Mucosa of rectum (tissue), 2 donors: ENCODE measurements around the gene ECI2.

Experiments
- H3K27ac ChIP-seq, 2 donors: one replicate each; pipeline ENCODE4 v1.7.0; 2013; ENCODE audit warnings: inconsistent platforms in 2 of 2, low read depth in 2 of 2, low read length in 2 of 2
- H3K27me3 ChIP-seq, 2 donors: one replicate each; pipeline ENCODE4 v1.7.0; 2013; ENCODE audit warnings: low read length in 2 of 2; ENCODE audit not compliant: control insufficient read depth in 2 of 2, insufficient read depth in 2 of 2
- H3K36me3 ChIP-seq, 2 donors: one replicate each; pipeline ENCODE4 v1.7.0; 2013; ENCODE audit warnings: low read length in 2 of 2; ENCODE audit not compliant: control insufficient read depth in 2 of 2, insufficient read depth in 2 of 2
- H3K4me1 ChIP-seq, 2 donors: one replicate each; pipeline ENCODE4 v1.7.0; 2013; ENCODE audit warnings: low read length in 2 of 2, mild to moderate bottlenecking in 1 of 2; ENCODE audit not compliant: control insufficient read depth in 2 of 2, insufficient read depth in 2 of 2
- H3K4me3 ChIP-seq, 2 donors: one replicate each; pipeline ENCODE4 v1.7.0; 2013; ENCODE audit warnings: low read length in 2 of 2
- H3K9ac ChIP-seq, 2 donors: one replicate each; pipeline ENCODE4 v1.7.0; 2013; ENCODE audit warnings: low read length in 2 of 2, low read depth in 1 of 2, mild to moderate bottlenecking in 1 of 2
- H3K9me3 ChIP-seq, 2 donors: one replicate each; pipeline ENCODE4 v1.7.0; 2013; ENCODE audit warnings: low read length in 2 of 2; ENCODE audit not compliant: control insufficient read depth in 2 of 2
- donor health status: healthy.
- donor health status: Normal muscosa, but diverticular disease.

The ECI2 gene

GRCh38 chr6:4085332-4085700, 50.1 kb downstream of the ECI2 start:
- peaks cover 2 to 8% of the 10 kb centered on the region in 2 donors for H3K4me1 ChIP-seq
- no peak overlapping the region for H3K9ac ChIP-seq
- no peak overlapping the region for H3K27ac ChIP-seq
- no peak overlapping the region for H3K4me3 ChIP-seq
- H3K27me3 ChIP-seq, result no peaks in the 10 kb centered on the region
- no peaks in the 10 kb centered on the region for H3K36me3 ChIP-seq
- no peaks in the 10 kb centered on the region for H3K9me3 ChIP-seq

- no peaks in the 10 kb centered on the region for H3K9me3 ChIP-seq
- H3K36me3 ChIP-seq, result no peaks in the 10 kb centered on the region
- H3K27ac ChIP-seq, result no peak overlapping the region
- H3K27me3 ChIP-seq, result no peaks in the 10 kb centered on the region
- peak overlapping the region in 1 of 2 donors; percentile 11 for H3K4me3 ChIP-seq
- H3K9ac ChIP-seq, result no peak overlapping the region
- peaks cover 2 to 8% of the 10 kb centered on the region in 2 donors for H3K4me1 ChIP-seq
Observed at GRCh38 chr6:4084444-4085331, 50.7 kb downstream of the ECI2 start.

- Histone ChIP-seq H3K4me1 (no peaks in the 10 kb centered on the region), H3K4me3 (no peak within 1 kb of the TSS), H3K27me3 (no peaks in the 10 kb centered on the region), H3K36me3 (no peaks in the 10 kb centered on the region), H3K9ac (no peak within 1 kb of the TSS), H3K9me3 (no peaks in the 10 kb centered on the region), H3K27ac (no peak within 1 kb of the TSS)
Observed at GRCh38 chr6:4078691-4079471, 56.5 kb downstream of the ECI2 start, which contains the start of gene FAM217A. FAM217A (minus strand) TSS chr6:4079137; CDS start chr6:4077414, 1,723 bp downstream.

- no peaks in the 10 kb centered on the region for H3K4me1 ChIP-seq
- no peaks in the 10 kb centered on the region for H3K36me3 ChIP-seq
- H3K27ac ChIP-seq, result no peak overlapping the region
- no peak overlapping the region for H3K9ac ChIP-seq
- no peak overlapping the region for H3K4me3 ChIP-seq
- no peaks in the 10 kb centered on the region for H3K9me3 ChIP-seq
- H3K27me3 ChIP-seq, result no peaks in the 10 kb centered on the region
Observed at GRCh38 chr6:4074478-4075235, 60.7 kb downstream of the ECI2 start.

GRCh38 chr6:4071330-4071729, 64.0 kb downstream of the ECI2 start:
- Histone ChIP-seq H3K4me3 (no peak overlapping the region), H3K9me3 (no peaks in the 10 kb centered on the region), H3K27me3 (no peaks in the 10 kb centered on the region), H3K36me3 (no peaks in the 10 kb centered on the region), H3K9ac (no peak overlapping the region), H3K27ac (no peak overlapping the region), H3K4me1 (peaks cover 0 to 3% of the 10 kb centered on the region in 2 donors)

GRCh38 chr6:4069199-4069598, 66.2 kb downstream of the ECI2 start:
- Histone ChIP-seq H3K27ac (no peak overlapping the region), H3K4me1 (peaks cover 0 to 3% of the 10 kb centered on the region in 2 donors), H3K9me3 (no peaks in the 10 kb centered on the region), H3K9ac (no peak overlapping the region), H3K4me3 (no peak overlapping the region), H3K27me3 (no peaks in the 10 kb centered on the region), H3K36me3 (peaks cover 5 to 12% of the 10 kb centered on the region in 2 donors)

- Histone ChIP-seq H3K27me3 (no peaks in the 10 kb centered on the region), H3K4me1 (peaks cover 0 to 3% of the 10 kb centered on the region in 2 donors), H3K27ac (peak overlapping the region; percentile 35 to 44), H3K36me3 (peaks cover 16 to 23% of the 10 kb centered on the region in 2 donors), H3K9ac (no peak overlapping the region), H3K9me3 (no peaks in the 10 kb centered on the region), H3K4me3 (no peak overlapping the region)
Observed at GRCh38 chr6:4067673-4068072, 67.7 kb downstream of the ECI2 start.

- Histone ChIP-seq H3K27ac (no peak overlapping the region), H3K4me1 (peaks cover 0 to 3% of the 10 kb centered on the region in 2 donors), H3K36me3 (peaks cover 24 to 30% of the 10 kb centered on the region in 2 donors), H3K9ac (no peak overlapping the region), H3K4me3 (no peak overlapping the region), H3K27me3 (no peaks in the 10 kb centered on the region), H3K9me3 (no peaks in the 10 kb centered on the region)
Observed at GRCh38 chr6:4066029-4066755, 69.2 kb downstream of the ECI2 start.
